ENCODE measurements around the gene MGAT5. TPM values are rescaled to one million over a fixed set of nuclear protein-coding genes. Genes with fewer than 3 reads are reported as not detected.

The MGAT5 gene
- total and polyA plus RNA-seq, 4 experiments from 2014 or later: 4.4 to 81.3 (median 48.0) TPM

DNA sequence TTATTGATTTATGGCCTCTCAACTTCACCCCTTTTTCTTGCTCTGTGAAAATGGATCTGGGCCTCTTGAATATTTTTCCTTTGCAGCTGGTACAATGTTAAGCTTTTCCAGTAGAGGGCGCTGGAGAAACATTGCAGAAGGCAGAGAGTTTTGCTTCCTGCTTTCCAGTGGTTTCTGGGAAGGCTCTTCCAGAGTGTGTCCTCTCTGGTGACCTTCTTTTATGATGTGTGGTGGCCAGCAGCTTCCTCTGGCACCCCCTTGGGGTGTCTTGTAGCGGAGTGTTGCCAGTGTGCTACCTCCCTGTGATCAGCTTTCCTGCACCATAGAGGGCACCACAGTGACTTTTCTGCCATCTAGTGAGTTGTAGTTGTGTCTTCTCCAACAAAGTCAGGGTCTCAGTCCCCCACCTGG, 25.4 kb upstream of the MGAT5 start:
- Histone ChIP-seq H3K27ac (ENCODE audit: low read depth, low read length) (no peak overlapping the region), H3K27me3 (ENCODE audit: insufficient read depth, low read length) (no peaks in the 10 kb centered on the region), H3K4me1 (ENCODE audit: insufficient read depth, low read length) (peaks cover 79% of the 10 kb centered on the region), H3K9me3 (ENCODE audit: control insufficient read depth in 1 of 2, low read length in 2 of 2) (peaks cover 0 to 4% of the 10 kb centered on the region in 2 donors), H3K4me3 (ENCODE audit: low read length in 2 of 2) (no peak overlapping the region), H3K36me3 (ENCODE audit: insufficient read depth, low read length) (no peaks in the 10 kb centered on the region)
- H3K36me3 Mint-ChIP-seq: peaks cover 6 to 22% of the 10 kb centered on the region in 2 donors
- H3K27ac Mint-ChIP-seq: peak overlapping the region in 5 of 7 donors; percentile 20 to 77 (median 31)
- CTCF ChIA-PET (ENCODE audit: partially characterized antibody): interaction anchor here (0.9 to 10.8 kb wide), 10 partner anchors 9 to 110 kb away, joined by 3 to 133 read pairs (median 7); partner anchors contain the start of gene MGAT5
- peak overlapping the region in 1 of 8 donors; percentile 9 for H3K4me3 Mint-ChIP-seq
- no peak for DNase-seq
- POLR2A ChIA-PET (ENCODE audit: partially characterized antibody): interaction anchor here (1.0 to 8.5 kb wide), 4 partner anchors 9 to 183 kb away, joined by 3 to 95 read pairs (median 4); no protein-coding TSS in a partner anchor
- H3K9me3 Mint-ChIP-seq: peaks cover 0 to 15% (median 12%) of the 10 kb centered on the region in 8 donors
- H3K27me3 Mint-ChIP-seq: no peaks in the 10 kb centered on the region
- H3K4me1 Mint-ChIP-seq: peaks cover 62 to 89% (median 78%) of the 10 kb centered on the region in 4 donors
- intact Hi-C loops (cut with micrococcal nuclease): no loop called here

DNA sequence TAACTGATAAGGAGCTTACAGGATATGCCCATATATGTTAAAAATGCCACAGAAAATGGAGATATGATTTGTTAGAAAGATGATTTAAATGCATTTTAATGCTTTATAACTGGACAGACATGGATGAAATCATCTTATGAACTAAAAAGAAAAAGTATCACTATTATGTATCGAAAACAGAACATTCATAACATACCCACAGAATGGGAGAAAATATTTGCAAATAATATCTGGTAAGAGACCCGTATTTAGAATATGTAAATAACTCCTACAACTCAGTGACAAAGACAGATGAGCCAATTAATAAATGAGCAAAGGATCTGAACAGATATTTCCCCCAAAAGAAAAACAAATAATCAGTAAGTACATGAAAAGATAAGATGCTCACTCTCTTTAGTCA, 24.3 kb upstream of the MGAT5 start:
- Mint-ChIP-seq H3K27ac (peak overlapping the region; percentile 25 to 92 (median 74)), H3K4me1 (peaks cover 70 to 94% (median 86%) of the 10 kb centered on the region in 4 donors), H3K27me3 (no peaks in the 10 kb centered on the region), H3K9me3 (peaks cover 0 to 15% (median 12%) of the 10 kb centered on the region in 8 donors), H3K4me3 (peak overlapping the region in 5 of 8 donors; percentile 7 to 45 (median 30)), H3K36me3 (peaks cover 6 to 22% of the 10 kb centered on the region in 2 donors)
- no peak overlapping the region for H3K27ac ChIP-seq (ENCODE audit: low read depth, low read length)
- intact Hi-C loops (cut with micrococcal nuclease): no loop called here
- no peaks in the 10 kb centered on the region for H3K27me3 ChIP-seq (ENCODE audit: insufficient read depth, low read length)
- no peak for DNase-seq
- peaks cover 90% of the 10 kb centered on the region for H3K4me1 ChIP-seq (ENCODE audit: insufficient read depth, low read length)
- H3K36me3 ChIP-seq (ENCODE audit: insufficient read depth, low read length): no peaks in the 10 kb centered on the region
- CTCF ChIA-PET (ENCODE audit: partially characterized antibody): interaction anchor here (1.6 to 10.8 kb wide), 7 partner anchors 9 to 111 kb away, joined by 4 to 133 read pairs (median 21); partner anchors contain the start of gene MGAT5
- H3K4me3 ChIP-seq (ENCODE audit: low read length in 2 of 2): no peak overlapping the region
- peaks cover 0 to 4% of the 10 kb centered on the region in 2 donors for H3K9me3 ChIP-seq (ENCODE audit: control insufficient read depth in 1 of 2, low read length in 2 of 2)
- POLR2A ChIA-PET (ENCODE audit: partially characterized antibody): interaction anchor here (0.6 to 8.5 kb wide), 5 partner anchors 10 to 109 kb away, joined by 3 to 95 read pairs (median 9); no protein-coding TSS in a partner anchor

DNA sequence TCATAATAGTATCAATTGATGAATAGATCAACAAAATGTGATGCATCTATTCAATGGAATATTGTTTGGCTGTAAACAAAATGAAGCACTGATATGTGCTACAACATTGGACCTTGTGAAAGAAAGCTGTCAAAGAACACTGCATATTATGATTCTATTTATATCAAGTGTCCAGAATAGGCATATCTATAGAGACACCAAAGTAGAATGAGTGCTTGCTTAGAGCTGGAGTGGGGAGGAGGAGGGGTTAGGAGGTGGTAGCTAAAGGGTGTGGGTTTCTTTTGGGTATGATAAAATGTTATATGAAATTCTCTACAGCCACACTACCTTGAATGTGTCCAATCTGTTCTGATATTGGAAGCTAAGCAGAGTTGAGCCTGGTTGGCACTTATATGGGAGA, 23.0 kb upstream of the MGAT5 start:
- H3K36me3 Mint-ChIP-seq: peaks cover 6 to 22% of the 10 kb centered on the region in 2 donors
- DNase-seq: no peak
- peaks cover 0 to 15% (median 12%) of the 10 kb centered on the region in 8 donors for H3K9me3 Mint-ChIP-seq
- H3K4me1 Mint-ChIP-seq: peaks cover 77 to 98% (median 90%) of the 10 kb centered on the region in 4 donors
- Histone ChIP-seq H3K36me3 (ENCODE audit: insufficient read depth, low read length) (no peaks in the 10 kb centered on the region), H3K9me3 (ENCODE audit: control insufficient read depth in 1 of 2, low read length in 2 of 2) (peaks cover 0 to 4% of the 10 kb centered on the region in 2 donors), H3K4me3 (ENCODE audit: low read length in 2 of 2) (no peak overlapping the region), H3K27me3 (ENCODE audit: insufficient read depth, low read length) (no peaks in the 10 kb centered on the region), H3K27ac (ENCODE audit: low read depth, low read length) (no peak overlapping the region), H3K4me1 (ENCODE audit: insufficient read depth, low read length) (peaks cover 97% of the 10 kb centered on the region)
- CTCF ChIA-PET (ENCODE audit: partially characterized antibody): interaction anchor here (0.9 to 10.8 kb wide), 9 partner anchors 8 to 181 kb away, joined by 3 to 133 read pairs (median 11); no protein-coding TSS in a partner anchor
- intact Hi-C loops (cut with micrococcal nuclease): no loop called here
- H3K27ac Mint-ChIP-seq: peak overlapping the region; percentile 20 to 97 (median 90)
- H3K4me3 Mint-ChIP-seq: peak overlapping the region in 3 of 8 donors; percentile 7 to 48 (median 27)
- POLR2A ChIA-PET (ENCODE audit: partially characterized antibody): interaction anchor here (0.9 to 8.5 kb wide), 10 partner anchors 9 to 111 kb away, joined by 3 to 95 read pairs (median 4); partner anchors contain the start of gene MGAT5
- no peaks in the 10 kb centered on the region for H3K27me3 Mint-ChIP-seq

DNA sequence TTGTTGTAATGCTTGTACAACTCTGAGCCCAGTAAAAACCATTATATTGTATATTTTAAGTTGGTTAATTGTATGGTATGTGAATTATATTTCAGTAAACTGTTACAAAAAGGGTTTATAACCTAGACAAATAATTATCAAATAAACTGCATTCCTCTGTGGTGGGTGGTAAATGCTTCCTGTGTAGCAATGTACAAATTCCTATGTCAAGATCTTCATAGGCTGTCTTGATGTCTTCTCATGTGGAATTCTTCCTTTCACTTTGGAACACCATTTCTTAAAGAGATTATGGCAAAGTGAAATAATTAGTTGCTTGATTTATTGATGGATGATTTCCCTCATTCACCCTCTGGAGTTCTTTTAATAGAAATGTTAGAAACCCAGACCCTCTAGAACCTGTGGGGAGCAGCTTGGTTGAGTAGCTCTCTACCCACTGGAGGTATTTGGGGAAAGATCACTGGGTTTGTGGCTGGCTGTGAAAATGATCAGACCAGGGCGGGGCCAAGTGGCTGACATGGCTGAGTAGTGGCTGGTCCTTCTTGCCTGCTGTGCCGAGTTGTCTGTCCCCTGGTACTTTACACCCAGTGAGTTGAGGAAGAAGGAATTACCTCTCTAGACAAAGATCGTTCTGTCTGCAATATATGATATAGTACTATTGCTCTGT, 22.4 kb upstream of the MGAT5 start:
- no peak for DNase-seq
- Mint-ChIP-seq H3K4me3 (peak overlapping the region; percentile 1 to 86 (median 78)), H3K9me3 (peaks cover 0 to 15% (median 12%) of the 10 kb centered on the region in 8 donors), H3K36me3 (peaks cover 6 to 22% of the 10 kb centered on the region in 2 donors), H3K27me3 (no peaks in the 10 kb centered on the region), H3K27ac (peak overlapping the region; percentile 83 to 97 (median 92)), H3K4me1 (peaks cover 78 to 98% (median 90%) of the 10 kb centered on the region in 4 donors)
- Histone ChIP-seq H3K4me1 (ENCODE audit: insufficient read depth, low read length) (peaks cover 97% of the 10 kb centered on the region), H3K27ac (ENCODE audit: low read depth, low read length) (peak overlapping the region; percentile 55), H3K4me3 (ENCODE audit: low read length in 2 of 2) (no peak overlapping the region), H3K27me3 (ENCODE audit: insufficient read depth, low read length) (no peaks in the 10 kb centered on the region), H3K9me3 (ENCODE audit: control insufficient read depth in 1 of 2, low read length in 2 of 2) (peaks cover 0 to 4% of the 10 kb centered on the region in 2 donors), H3K36me3 (ENCODE audit: insufficient read depth, low read length) (no peaks in the 10 kb centered on the region)
- POLR2A ChIA-PET (ENCODE audit: partially characterized antibody): interaction anchor here (0.9 to 8.5 kb wide), 10 partner anchors 9 to 111 kb away, joined by 3 to 95 read pairs (median 4); partner anchors contain the start of gene MGAT5
- intact Hi-C loops (cut with micrococcal nuclease): no loop called here
- CTCF ChIA-PET (ENCODE audit: partially characterized antibody): interaction anchor here (0.6 to 10.8 kb wide), 10 partner anchors 9 to 180 kb away, joined by 3 to 133 read pairs (median 8); no protein-coding TSS in a partner anchor

DNA sequence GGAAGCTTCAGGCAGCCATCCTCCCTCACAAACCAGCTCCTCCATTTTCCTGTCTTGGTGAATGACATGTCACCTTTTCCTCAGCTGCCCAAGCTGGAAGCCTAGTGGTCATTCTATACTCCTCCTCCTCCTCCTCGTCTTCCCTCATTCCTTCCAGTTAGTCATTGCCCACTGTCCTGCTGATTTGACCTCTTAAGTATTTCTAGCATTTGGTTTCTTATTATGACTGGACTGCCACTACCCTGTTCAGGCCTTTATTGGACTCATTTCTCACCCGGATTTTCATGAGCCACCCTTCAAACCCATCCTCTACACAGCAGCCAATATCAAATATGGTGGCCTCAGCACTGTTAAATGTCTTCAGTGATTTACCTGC, 21.9 kb upstream of the MGAT5 start:
- ChIA-PET POLR2A (ENCODE audit: partially characterized antibody) (interaction anchor here (0.9 to 8.5 kb wide), 9 partner anchors 11 to 112 kb away, joined by 3 to 95 read pairs (median 4); partner anchors contain the start of gene MGAT5), CTCF (ENCODE audit: partially characterized antibody) (interaction anchor here (0.6 to 10.8 kb wide), 7 partner anchors 12 to 180 kb away, joined by 3 to 133 read pairs (median 11); no protein-coding TSS in a partner anchor)
- H3K36me3 Mint-ChIP-seq: peaks cover 6 to 21% of the 10 kb centered on the region in 2 donors
- no peak for DNase-seq
- H3K27me3 ChIP-seq (ENCODE audit: insufficient read depth, low read length): no peaks in the 10 kb centered on the region
- no peaks in the 10 kb centered on the region for H3K36me3 ChIP-seq (ENCODE audit: insufficient read depth, low read length)
- H3K27ac ChIP-seq (ENCODE audit: low read depth, low read length): peak overlapping the region; percentile 55
- peaks cover 0 to 15% (median 12%) of the 10 kb centered on the region in 8 donors for H3K9me3 Mint-ChIP-seq
- intact Hi-C loops (cut with micrococcal nuclease): loop anchor here (1.0 kb wide), 1 partner anchor 13 kb away; no protein-coding TSS in a partner anchor
- H3K4me1 ChIP-seq (ENCODE audit: insufficient read depth, low read length): peaks cover 97% of the 10 kb centered on the region
- H3K4me3 ChIP-seq (ENCODE audit: low read length in 2 of 2): no peak overlapping the region
- peak overlapping the region; percentile 1 to 86 (median 78) for H3K4me3 Mint-ChIP-seq
- H3K27ac Mint-ChIP-seq: peak overlapping the region; percentile 83 to 97 (median 92)
- no peaks in the 10 kb centered on the region for H3K27me3 Mint-ChIP-seq
- peaks cover 79 to 98% (median 90%) of the 10 kb centered on the region in 4 donors for H3K4me1 Mint-ChIP-seq
- H3K9me3 ChIP-seq (ENCODE audit: control insufficient read depth in 1 of 2, low read length in 2 of 2): peaks cover 0 to 4% of the 10 kb centered on the region in 2 donors

DNA sequence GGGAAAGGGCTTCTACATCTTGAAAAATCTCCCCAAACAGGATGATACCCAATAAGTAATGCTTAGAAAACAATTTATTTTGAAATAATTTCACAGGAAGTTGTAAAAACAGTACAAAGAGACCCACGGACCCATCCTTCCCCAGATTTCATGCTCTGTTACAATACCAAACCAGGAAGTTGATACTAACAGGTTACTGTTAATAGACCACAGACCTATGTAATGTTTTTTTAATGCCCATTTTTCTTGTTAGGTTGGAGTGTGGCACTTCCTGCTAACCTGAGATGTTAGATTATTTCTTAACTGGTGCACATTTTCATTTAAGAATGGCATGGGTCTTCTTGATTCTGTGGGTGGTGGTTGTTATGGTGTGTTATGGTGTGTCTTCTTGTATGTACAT, 21.4 kb upstream of the MGAT5 start:
- H3K27me3 ChIP-seq (ENCODE audit: insufficient read depth, low read length): no peaks in the 10 kb centered on the region
- ChIA-PET CTCF (ENCODE audit: partially characterized antibody) (interaction anchor here (1.0 to 10.8 kb wide), 5 partner anchors 12 to 179 kb away, joined by 3 to 133 read pairs (median 11); no protein-coding TSS in a partner anchor), POLR2A (ENCODE audit: partially characterized antibody) (interaction anchor here (1.0 to 8.5 kb wide), 9 partner anchors 11 to 176 kb away, joined by 3 to 95 read pairs (median 6); no protein-coding TSS in a partner anchor)
- peak overlapping the region; percentile 56 to 86 (median 78) for H3K4me3 Mint-ChIP-seq
- DNase-seq: peak; percentile 44 to 72 (median 67)
- intact Hi-C loops (cut with micrococcal nuclease): loop anchor here (1.0 kb wide), 1 partner anchor 13 kb away; no protein-coding TSS in a partner anchor
- peak overlapping the region; percentile 55 for H3K27ac ChIP-seq (ENCODE audit: low read depth, low read length)
- H3K36me3 ChIP-seq (ENCODE audit: insufficient read depth, low read length): no peaks in the 10 kb centered on the region
- peak overlapping the region in 1 of 2 donors; percentile 30 for H3K4me3 ChIP-seq (ENCODE audit: low read length in 2 of 2)
- peaks cover 6 to 16% of the 10 kb centered on the region in 2 donors for H3K36me3 Mint-ChIP-seq
- peaks cover 0 to 15% (median 12%) of the 10 kb centered on the region in 8 donors for H3K9me3 Mint-ChIP-seq
- H3K4me1 Mint-ChIP-seq: peaks cover 79 to 97% (median 90%) of the 10 kb centered on the region in 4 donors
- peaks cover 0 to 4% of the 10 kb centered on the region in 2 donors for H3K9me3 ChIP-seq (ENCODE audit: control insufficient read depth in 1 of 2, low read length in 2 of 2)
- no peaks in the 10 kb centered on the region for H3K27me3 Mint-ChIP-seq
- H3K27ac Mint-ChIP-seq: peak overlapping the region; percentile 83 to 97 (median 92)
- H3K4me1 ChIP-seq (ENCODE audit: insufficient read depth, low read length): peaks cover 97% of the 10 kb centered on the region
